Stimulated activated CD8-positive, alpha-beta memory T cell treated with anti-CD3 and anti-CD28 coated beads, Interleukin-15, amount 100 ng/mL, for 48 hours (primary cell): Measurements from ENCODE around the gene MPRIP.

Source experiments
- DNase-seq, 2 donors: peaks; one replicate each; pipeline ENCODE4 v3.0.0-alpha.2; 2020; ENCODE audit warnings: low read depth in 2 of 2

Gene MPRIP

GRCh38 chr17:17206124-17206912 lies 164.1 kb downstream of the MPRIP start, which contains the start of gene PLD6:
Gene PLD6, minus strand, starts transcription at chr17:17206333. Its CDS starts 47 bp downstream, at chr17:17206286.
- DNase-seq: peak; percentile 82 to 86

- DNase-seq: no peak
Measured at GRCh38 chr17:17206913-17207335, 164.7 kb downstream of the MPRIP start.

- no peak for DNase-seq
Measured at GRCh38 chr17:17207998-17208397, 165.7 kb downstream of the MPRIP start.

- DNase-seq: no peak
Measured at GRCh38 chr17:17213775-17214174, 171.5 kb downstream of the MPRIP start.

- no peak for DNase-seq
Measured at GRCh38 chr17:17214646-17215436, 172.6 kb downstream of the MPRIP start.

- no peak for DNase-seq
Measured at GRCh38 chr17:17215575-17215974, 173.3 kb downstream of the MPRIP start.

GRCh38 chr17:17216236-17216635 lies 174.0 kb downstream of the MPRIP start:
- no peak for DNase-seq

- no peak for DNase-seq
Measured at GRCh38 chr17:17216776-17217175, 174.5 kb downstream of the MPRIP start.

- no peak for DNase-seq
Measured at GRCh38 chr17:17217995-17218394, 175.7 kb downstream of the MPRIP start.

GRCh38 chr17:17220529-17220928 lies 178.3 kb downstream of the MPRIP start:
- no peak for DNase-seq

GRCh38 chr17:17221329-17221728 lies 179.1 kb downstream of the MPRIP start:
- DNase-seq: no peak

GRCh38 chr17:17223736-17224135 lies 181.5 kb downstream of the MPRIP start:
- no peak for DNase-seq

GRCh38 chr17:17224137-17224536 lies 181.9 kb downstream of the MPRIP start:
- DNase-seq: no peak

GRCh38 chr17:17225901-17226300 lies 183.6 kb downstream of the MPRIP start:
- no peak for DNase-seq

- no peak for DNase-seq
Measured at GRCh38 chr17:17226451-17227265, 184.4 kb downstream of the MPRIP start.

- no peak for DNase-seq
Measured at GRCh38 chr17:17227608-17228520, 185.6 kb downstream of the MPRIP start.

GRCh38 chr17:17228521-17229279 lies 186.4 kb downstream of the MPRIP start:
- DNase-seq: no peak

- DNase-seq: no peak
Measured at GRCh38 chr17:17229416-17230384, 187.4 kb downstream of the MPRIP start.
